Ovary (tissue), 9 donors: ENCODE data around the gene SPI1. TPM values are rescaled to one million over a fixed set of nuclear protein-coding genes. Genes with fewer than 3 reads are reported as not detected.

Experiments used
- DNase-seq, 5 donors: peaks; one replicate each; pipeline ENCODE4 v3.0.0-alpha.2; 2019 to 2020
- H3K27ac ChIP-seq, 2 donors: fragments of 200-600 bp; one replicate each; pipeline versions ENCODE4 v1.5.1 to v1.8.0; 2019 to 2022
- H3K27me3 ChIP-seq: fragments of 200-600 bp; one replicate; pipeline ENCODE4 v1.8.0; 2022
- H3K36me3 ChIP-seq: fragments of 200-600 bp; sonication (generic); one replicate; pipeline ENCODE4 v1.5.1; 2019
- H3K4me1 ChIP-seq: one replicate; pipeline ENCODE4 v1.8.1; 2013; ENCODE audit warnings: mild to moderate bottlenecking, moderate library complexity; ENCODE audit not compliant: insufficient read depth
- H3K4me3 ChIP-seq: fragments of 200-600 bp; sonication (generic); one replicate; pipeline ENCODE4 v1.5.1; 2017
- H3K9me3 ChIP-seq, 2 donors: fragments of 200-600 bp in 1 of 2; sonication (generic) in 1 of 2; one replicate each; pipeline versions ENCODE4 v1.5.1 to v1.8.1; 2013 to 2019; ENCODE audit warnings: mild to moderate bottlenecking in 1 of 2, moderate library complexity in 1 of 2
- CTCF ChIP-seq, 3 donors: fragments of 450-650 bp in 2 of 3; fragments of 200-600 bp in 1 of 3; IDR thresholded peaks; one replicate each; pipeline versions ENCODE4 v1.5.1 to v1.8.0; 2016 to 2022; ENCODE audit warnings: antibody characterized with exemption in 3 of 3, mild to moderate bottlenecking in 1 of 3
- EP300 ChIP-seq: sonication (generic); formaldehyde crosslinking; IDR thresholded peaks from one replicate; pipeline ENCODE4 v1.6.1; 2017; ENCODE audit warnings: antibody characterized with exemption
- POLR2A ChIP-seq: fragments of 450-650 bp; IDR thresholded peaks from one replicate; pipeline ENCODE4 v1.6.1; 2017; ENCODE audit warnings: antibody characterized with exemption, mild to moderate bottlenecking, moderate library complexity
- WGBS, 3 donors: extraction: QIAGEN DNeasy Blood & Tissue Kit in 1 of 3; methylation state at CpG; one replicate each; pipeline versions ENCODE4 v1.1.5 to v1.1.7; 2013 to 2017; 5-methylcytosine and 5-hydroxymethylcytosine counted together
- intact Hi-C, 4 donors: fragments of 100-400 bp; cut with DNase I; formaldehyde crosslinking; loops; one replicate each; pipeline versions ENCODE4 v1.11.0 to v1.15.1; 2022 to 2023
- polyA plus RNA-seq, 2 donors: library from polyadenylated mRNA; stranded (reverse); fragments of 200-250 nt in 1 of 2; fragments of 350-450 nt in 1 of 2; fragmentation: Illumina TruSeq in 1 of 2; extraction: RNeasy Lipid Tissue Mini Kit (QIAGEN cat#74804) in 1 of 2; gene quantifications; one replicate each; pipeline ENCODE4 v1.2.3, GENCODE V29; 2013 to 2014
- total RNA-seq, 7 donors: library from RNA; depleted of rRNA in 2 of 7; stranded (reverse); fragments of >200 nt in 2 of 7; fragmentation: NEBNext Ultra II Directional in 3 of 7; extraction: Animal tissue kit (Norgen Biotek cat#: 25700) in 3 of 7; gene quantifications; one replicate each; pipeline versions ENCODE4 v1.1.0 to v1.2.4, GENCODE V29; 2016 to 2023
- donor health status: DM: no; HTN: no; CAD: no; lungs with moderate emphysema.
- donor health status: DM: no; HTN: no; CAD: no.
- donor health status: Bipolar disorder and iron deficiency.
- donor health status: DM: yes; HTN: yes; CAD: no.
- donor health status: DM: no; HTN: no; CAD: no.
- donor health status: DM: yes; HTN: yes; CAD: no.

Gene SPI1
- total and polyA plus RNA-seq, 9 donors: 3.9 to 21.5 (median 6.8) TPM

- H3K36me3 ChIP-seq: no peaks in the 10 kb centered on the region
- intact Hi-C loops: no loop called here
- no peak for TF ChIP-seq EP300
- peak; percentile 93 for TF ChIP-seq POLR2A
- peak; percentile 85 to 98 (median 98) for TF ChIP-seq CTCF (IDR thresholded peaks at IDR 0.05)
- DNase-seq: peak; percentile 94 to 97 (median 95)
- H3K4me3 ChIP-seq: peak within 1 kb of the TSS; percentile 79
- 1 to 5% (median 2%) methylated on average over 15 to 70 of the region's 70 CpGs for WGBS, 3 donors
- H3K4me1 ChIP-seq: peaks cover 5% of the 10 kb centered on the region
- peak within 1 kb of the TSS; percentile 90 to 92 for H3K27ac ChIP-seq
- H3K27me3 ChIP-seq: no peaks in the 10 kb centered on the region
- no peaks in the 10 kb centered on the region for H3K9me3 ChIP-seq
Measured at GRCh38 chr11:47407746-47408590, 29.6 kb upstream of the SPI1 start, which contains the start of gene SLC39A13. Gene SLC39A13, plus strand, starts transcription at chr11:47408590. Its CDS starts 1,505 bp downstream, at chr11:47410095.

GRCh38 chr11:47406896-47407745, 28.8 kb upstream of the SPI1 start:
- no peak for TF ChIP-seq CTCF (IDR thresholded peaks at IDR 0.05)
- TF ChIP-seq POLR2A: no peak
- no peak for TF ChIP-seq EP300
- peak overlapping the region; percentile 86 to 90 for H3K27ac ChIP-seq
- no peaks in the 10 kb centered on the region for H3K36me3 ChIP-seq
- H3K4me3 ChIP-seq: peak overlapping the region; percentile 79
- no peaks in the 10 kb centered on the region for H3K9me3 ChIP-seq
- intact Hi-C loops: no loop called here
- H3K27me3 ChIP-seq: no peaks in the 10 kb centered on the region
- DNase-seq: peak in 1 of 5 donors; percentile 35
- H3K4me1 ChIP-seq: peaks cover 5% of the 10 kb centered on the region
- 44 to 47% (median 45%) methylated on average over 12 of the region's 12 CpGs for WGBS, 3 donors

- H3K4me1 ChIP-seq: peaks cover 3% of the 10 kb centered on the region
- H3K27ac ChIP-seq: no peak overlapping the region
- DNase-seq: no peak
- no peak overlapping the region for H3K4me3 ChIP-seq
- WGBS, 3 donors: 74 to 77% (median 75%) methylated on average over 3 of the region's 3 CpGs
- no peaks in the 10 kb centered on the region for H3K9me3 ChIP-seq
- TF ChIP-seq POLR2A (no peak), CTCF (IDR thresholded peaks at IDR 0.05) (no peak), EP300 (no peak)
- no peaks in the 10 kb centered on the region for H3K36me3 ChIP-seq
- H3K27me3 ChIP-seq: no peaks in the 10 kb centered on the region
- intact Hi-C loops: no loop called here
Measured at GRCh38 chr11:47403571-47403970, 25.2 kb upstream of the SPI1 start.

- Histone ChIP-seq H3K9me3 (no peaks in the 10 kb centered on the region), H3K4me1 (peaks cover 3% of the 10 kb centered on the region), H3K27ac (no peak overlapping the region), H3K4me3 (no peak overlapping the region), H3K36me3 (no peaks in the 10 kb centered on the region), H3K27me3 (no peaks in the 10 kb centered on the region)
- intact Hi-C loops: no loop called here
- WGBS, 3 donors: 62 to 78% (median 70%) methylated on average over 4 of the region's 4 CpGs
- no peak for DNase-seq
- TF ChIP-seq POLR2A: no peak
Measured at GRCh38 chr11:47403135-47403534, 24.8 kb upstream of the SPI1 start.
